PC-9 (cell line): ENCODE measurements around the gene NDUFS7. TPM values are rescaled to one million over a fixed set of nuclear protein-coding genes. Genes with fewer than 3 reads are reported as not detected.

Source experiments
- BruUV-seq: library from RNA; stranded (reverse); fragments of 400-500 nt; replicated peaks from 2 replicates; lab custom pipeline; 2021; lab: Mats Ljungman, UMichigan
- CTCF ChIA-PET: fragments of 300-600 bp; sonication (Branson Sonifier 250); formaldehyde crosslinking; loops from one replicate; lab custom pipeline; 2022; ENCODE audit warnings: antibody characterized with exemption; lab: Charles Lee
- POLR2A ChIA-PET: fragments of 300-600 bp; sonication (Branson Sonifier 250); formaldehyde crosslinking; loops from one replicate; lab custom pipeline; 2022; ENCODE audit warnings: antibody characterized with exemption; ENCODE audit not compliant: unreplicated experiment; lab: Charles Lee
- DNase-seq, 2 experiments: peaks; one replicate each; pipeline versions ENCODE4 v3.0.0 to v3.0.0-alpha.2; 2015 to 2022; ENCODE audit warnings: mixed read lengths in 1 of 2
- H2AFZ ChIP-seq: fragments of 200-600 bp; sonication (generic); 2 replicates; pipeline ENCODE4 v1.8.1; 2017; ENCODE audit warnings: antibody characterized with exemption
- H3F3A ChIP-seq: fragments of 200-600 bp; sonication (generic); 2 replicates; pipeline ENCODE4 v1.8.1; 2017; ENCODE audit warnings: antibody characterized with exemption, mild to moderate bottlenecking, low read depth; ENCODE audit not compliant: insufficient read depth
- H3K27ac ChIP-seq: fragments of 200-600 bp; sonication (generic); 2 replicates; pipeline ENCODE4 v1.6.1; 2016; ENCODE audit warnings: mixed run types
- H3K27me3 ChIP-seq: fragments of 200-600 bp; sonication (generic); 2 replicates; pipeline ENCODE4 v1.6.1; 2016; ENCODE audit warnings: low read depth, mixed run types; ENCODE audit not compliant: insufficient read depth
- H3K36me3 ChIP-seq: fragments of 200-600 bp; sonication (generic); 2 replicates; pipeline ENCODE4 v1.6.1; 2016; ENCODE audit warnings: low read depth, mixed run types
- H3K4me1 ChIP-seq: fragments of 200-600 bp; sonication (generic); replicated peaks from 2 replicates; pipeline ENCODE4 v1.6.1; 2016; ENCODE audit warnings: mixed run types; ENCODE audit not compliant: insufficient read depth
- H3K4me2 ChIP-seq: fragments of 200-600 bp; sonication (generic); 2 replicates; pipeline ENCODE4 v1.6.1; 2017; ENCODE audit warnings: mixed run types
- H3K4me3 ChIP-seq: fragments of 200-600 bp; sonication (generic); 2 replicates; pipeline ENCODE4 v1.6.1; 2016; ENCODE audit warnings: mixed run types
- H3K79me2 ChIP-seq: fragments of 200-600 bp; sonication (generic); 2 replicates; pipeline ENCODE4 v1.6.1; 2017; ENCODE audit warnings: low read depth, mixed run types
- H3K9me2 ChIP-seq: fragments of 200-600 bp; sonication (generic); 2 replicates; pipeline ENCODE4 v1.8.1; 2017; ENCODE audit warnings: mild to moderate bottlenecking; ENCODE audit not compliant: insufficient read depth
- H3K9me3 ChIP-seq: fragments of 200-600 bp; sonication (generic); 2 replicates; pipeline ENCODE4 v1.8.1; 2016; ENCODE audit warnings: low read depth; ENCODE audit not compliant: insufficient read depth
- H4K20me1 ChIP-seq: fragments of 200-600 bp; sonication (generic); 2 replicates; pipeline ENCODE4 v1.8.1; 2017; ENCODE audit not compliant: insufficient read depth
- CTCF ChIP-seq: fragments of 200-600 bp; sonication (generic); conservative IDR thresholded peaks from 2 replicates; pipeline ENCODE4 v1.6.1; 2017; ENCODE audit warnings: mixed run types, antibody characterized with exemption, mild to moderate bottlenecking, moderate library complexity
- EZH2 ChIP-seq: fragments of 200-600 bp; sonication (generic); IDR thresholded peaks from 2 replicates; pipeline ENCODE4 v1.8.0; 2017; ENCODE audit warnings: antibody characterized with exemption, low read depth
- intact Hi-C: fragments of 100-400 bp; cut with micrococcal nuclease; formaldehyde crosslinking; loops from one replicate; pipeline ENCODE4 v1.10.0; 2022; ENCODE audit not compliant: unreplicated experiment
- total RNA-seq: library from RNA; stranded (reverse); gene quantifications from 2 replicates; pipeline ENCODE4 v1.2.3, GENCODE V29; 2021

NDUFS7 gene
- total RNA-seq, 1 experiment from 2014 or later: 67.5 TPM

- POLR2A ChIA-PET: no interaction called here
- Histone ChIP-seq H3K4me1 (peaks cover 7% of the 10 kb centered on the region; the same call in 1 of the 2 replicates), H3K36me3 (no peaks in the 10 kb centered on the region), H3F3A (peaks cover 19% of the 10 kb centered on the region), H3K27ac (no peak overlapping the region), H3K4me2 (no peak overlapping the region), H4K20me1 (no peaks in the 10 kb centered on the region), H3K79me2 (no peaks in the 10 kb centered on the region), H3K9me3 (no peaks in the 10 kb centered on the region), H3K27me3 (no peaks in the 10 kb centered on the region), H3K9me2 (no peaks in the 10 kb centered on the region), H2AFZ (no peak overlapping the region), H3K4me3 (no peak overlapping the region)
- no TSS peak for BruUV-seq
- TF ChIP-seq CTCF (no peak), EZH2 (no peak)
- peak in 1 of 2 experiments; percentile 39 for DNase-seq
- intact Hi-C loops: no loop called here
- CTCF ChIA-PET: no interaction called here
Measured at GRCh38 chr19:1402411-1403070, 18.8 kb downstream of the NDUFS7 start.

GRCh38 chr19:1406774-1407527 is 23.2 kb downstream of the NDUFS7 start:
- POLR2A ChIA-PET: no interaction called here
- H4K20me1 ChIP-seq: peaks cover 33% of the 10 kb centered on the region
- H3K27me3 ChIP-seq: no peaks in the 10 kb centered on the region
- H3K27ac ChIP-seq: peak overlapping the region; percentile 51
- TF ChIP-seq EZH2 (no peak), CTCF (peak; percentile 60)
- peak overlapping the region; percentile 80 for H3K4me2 ChIP-seq
- TSS peak; percentile 59 for BruUV-seq
- H3K9me2 ChIP-seq: no peaks in the 10 kb centered on the region
- peaks cover 14% of the 10 kb centered on the region for H3F3A ChIP-seq
- H3K79me2 ChIP-seq: peaks cover 42% of the 10 kb centered on the region
- peak; percentile 83 to 98 for DNase-seq
- peaks cover 22% of the 10 kb centered on the region for H3K4me1 ChIP-seq
- no peaks in the 10 kb centered on the region for H3K36me3 ChIP-seq
- CTCF ChIA-PET: no interaction called here
- H2AFZ ChIP-seq: peak overlapping the region; percentile 76
- intact Hi-C loops: loop anchor here (2.0 to 5.0 kb wide), 2 partner anchors 50 to 184 kb away; no protein-coding TSS in a partner anchor
- H3K9me3 ChIP-seq: no peaks in the 10 kb centered on the region
- peak overlapping the region; percentile 68 for H3K4me3 ChIP-seq

- CTCF ChIA-PET: no interaction called here
- Histone ChIP-seq H4K20me1 (peaks cover 39% of the 10 kb centered on the region), H3K79me2 (peaks cover 49% of the 10 kb centered on the region), H3K9me2 (no peaks in the 10 kb centered on the region), H3F3A (peaks cover 12% of the 10 kb centered on the region), H3K4me2 (peak within 1 kb of the TSS; percentile 92), H3K27me3 (no peaks in the 10 kb centered on the region), H3K4me1 (peaks cover 22% of the 10 kb centered on the region), H2AFZ (peak within 1 kb of the TSS; percentile 76), H3K36me3 (no peaks in the 10 kb centered on the region), H3K4me3 (peak within 1 kb of the TSS; percentile 81), H3K9me3 (no peaks in the 10 kb centered on the region), H3K27ac (peak within 1 kb of the TSS; percentile 72)
- DNase-seq: peak in 1 of 2 experiments; percentile 15
- POLR2A ChIA-PET: no interaction called here
- BruUV-seq: no TSS peak
- TF ChIP-seq EZH2 (no peak), CTCF (no peak)
- intact Hi-C loops: loop anchor here (1.0 to 5.0 kb wide), 3 partner anchors 31 to 183 kb away; partner anchors contain the start of gene RPS15
Measured at GRCh38 chr19:1407528-1408299, 24.0 kb downstream of the NDUFS7 start, which contains the start of gene DAZAP1. TSS of gene DAZAP1 (plus strand) at chr19:1407586. CDS start at chr19:1407774, 188 bp downstream.
